Endometrium (tissue), 2 donors: ENCODE results near the gene LAMTOR4.

Source experiments
- FAIRE-seq: peaks from 2 replicates; lab custom pipeline; 2012; peaks lifted over from hg19 to GRCh38; lab: Jason Lieb, UNC
- donor health status: control.
- donor health status: control.

Gene LAMTOR4

DNA sequence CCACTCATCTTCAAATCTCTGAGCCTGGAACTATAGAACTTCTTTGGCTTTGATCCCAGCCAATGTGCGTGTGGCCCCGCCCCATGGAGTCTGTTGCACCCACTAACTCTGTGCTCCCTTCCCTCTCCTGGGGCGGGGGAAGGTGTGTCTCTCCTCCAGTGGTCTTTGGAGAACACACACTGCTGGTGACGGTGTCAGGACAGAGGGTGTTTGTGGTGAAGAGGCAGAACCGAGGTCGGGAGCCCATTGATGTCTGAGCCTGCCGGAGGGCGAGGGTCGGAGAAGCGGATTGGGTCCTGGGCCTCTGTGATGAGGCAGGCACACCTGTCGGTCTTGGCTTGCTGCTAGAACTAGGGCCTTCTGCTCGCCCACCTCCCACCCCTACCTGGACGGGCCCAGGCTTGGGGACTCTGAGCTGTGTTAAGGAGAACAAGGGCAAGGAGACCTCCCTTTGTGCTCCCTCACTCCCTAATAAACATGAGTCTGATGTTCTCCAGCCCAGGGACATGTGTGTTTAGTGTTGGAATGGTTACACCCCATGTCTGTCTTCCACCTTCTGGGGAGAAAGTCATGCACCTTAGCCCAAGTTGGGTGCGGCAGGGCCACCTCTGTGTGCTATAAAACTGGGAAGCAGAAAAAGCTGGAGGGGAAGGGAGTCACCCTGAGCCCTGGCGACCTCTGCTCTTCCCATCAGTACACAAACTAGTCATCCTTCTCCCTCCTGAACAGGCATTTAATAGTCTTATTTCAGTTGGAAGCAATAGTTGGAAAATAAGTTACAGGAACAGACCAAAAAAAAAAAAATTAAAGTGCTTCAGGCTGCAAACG is 5.2 kb downstream of the LAMTOR4 start:
- FAIRE-seq = no peak

GRCh38 chr7:100154651-100155491 is 6.2 kb downstream of the LAMTOR4 start:
- no peak for FAIRE-seq

DNA sequence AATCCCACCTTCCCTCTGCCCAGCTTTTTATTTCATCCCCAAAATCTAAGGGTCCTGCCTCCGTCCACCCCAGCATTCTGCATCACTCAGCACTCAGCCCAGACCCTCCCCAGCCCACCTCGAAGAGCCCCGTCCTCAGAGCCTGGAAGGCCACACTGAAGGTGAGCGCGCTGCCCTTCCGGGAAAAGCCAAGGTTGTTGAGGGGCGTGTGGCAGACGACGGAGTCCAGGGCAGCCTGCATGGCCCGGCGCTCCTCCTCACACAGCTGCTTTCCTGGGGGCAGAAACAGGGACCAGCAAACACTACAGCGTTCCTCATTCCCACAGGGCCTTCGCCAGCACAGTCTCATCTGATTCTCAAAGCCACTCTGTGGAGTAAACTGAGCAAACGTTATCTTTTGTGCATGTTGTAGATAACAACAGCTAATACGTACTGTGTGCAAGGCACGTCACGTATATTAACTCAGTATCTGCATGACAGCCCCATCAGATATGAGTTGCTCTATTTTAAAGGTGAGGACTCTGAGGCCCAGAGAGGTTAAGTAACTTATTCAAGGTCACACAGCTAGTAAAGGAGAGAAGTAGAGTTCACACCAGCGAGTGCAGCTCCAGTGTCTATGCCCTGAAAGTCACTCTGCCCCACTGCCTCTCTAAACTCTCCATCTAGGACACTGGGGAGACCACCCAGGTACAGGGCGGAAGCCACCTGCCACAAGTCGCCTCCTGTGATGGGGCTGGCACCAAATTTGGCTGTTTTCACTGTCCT is 7.0 kb downstream of the LAMTOR4 start:
- no peak for FAIRE-seq

DNA sequence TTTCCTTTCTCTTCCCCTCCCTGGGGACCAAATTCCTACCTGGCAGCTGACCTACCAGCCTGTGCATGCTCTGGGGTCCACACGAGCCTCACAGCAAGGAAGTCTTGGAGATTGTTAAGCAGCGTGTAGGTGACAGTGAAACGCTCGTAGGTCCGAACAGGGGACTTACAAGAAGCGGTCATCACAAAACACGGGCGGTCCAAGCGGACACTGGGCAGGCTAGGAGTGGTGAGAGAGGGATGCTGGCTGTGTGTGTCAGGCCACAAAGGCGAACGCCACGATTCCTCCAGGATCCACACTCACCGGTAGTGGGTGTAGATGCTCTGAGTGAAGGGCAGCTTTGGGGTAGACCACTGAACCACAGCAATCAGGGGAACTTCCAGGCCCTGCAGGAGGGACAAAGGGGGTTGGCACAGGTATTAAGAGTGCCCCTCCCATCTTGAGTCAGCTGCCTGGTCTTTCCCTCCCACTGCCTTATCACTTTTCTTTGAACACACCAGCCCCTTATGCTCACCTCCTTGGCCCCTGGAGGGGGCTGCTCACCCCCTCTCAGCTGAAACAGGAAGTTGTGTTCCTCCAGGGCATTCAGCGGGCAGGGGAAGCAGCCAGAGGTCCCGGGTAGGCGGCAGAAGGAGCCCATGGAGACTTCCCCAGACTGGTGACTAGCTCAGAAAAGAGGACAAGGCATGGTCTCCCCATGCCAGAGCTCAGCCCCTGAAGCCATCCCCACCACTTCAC is 7.8 kb downstream of the LAMTOR4 start:
- FAIRE-seq = no peak

DNA sequence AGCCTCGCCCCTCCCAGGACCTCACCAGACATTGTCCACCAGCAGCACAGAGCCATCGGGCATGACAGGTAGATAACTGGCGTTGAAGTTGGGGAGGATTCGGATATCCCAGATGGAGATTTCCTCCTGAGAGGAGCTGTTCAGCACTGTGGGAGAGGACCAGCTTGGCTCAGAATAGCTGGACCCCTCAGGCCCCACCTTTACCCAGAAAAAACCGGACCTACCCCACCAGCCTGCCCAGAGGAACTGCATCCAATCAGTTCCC is 8.3 kb downstream of the LAMTOR4 start:
- no peak for FAIRE-seq

- no peak for FAIRE-seq
Observed at GRCh38 chr7:100157334-100158228, 8.9 kb downstream of the LAMTOR4 start.

GRCh38 chr7:100158229-100159098 is 9.7 kb downstream of the LAMTOR4 start, which contains the start of gene TRAPPC14:
TRAPPC14 (minus strand) TSS chr7:100158723; CDS start chr7:100158499, 224 bp downstream.
- no peak for FAIRE-seq

GRCh38 chr7:100159099-100159623 is 10.4 kb downstream of the LAMTOR4 start:
- FAIRE-seq = no peak

DNA sequence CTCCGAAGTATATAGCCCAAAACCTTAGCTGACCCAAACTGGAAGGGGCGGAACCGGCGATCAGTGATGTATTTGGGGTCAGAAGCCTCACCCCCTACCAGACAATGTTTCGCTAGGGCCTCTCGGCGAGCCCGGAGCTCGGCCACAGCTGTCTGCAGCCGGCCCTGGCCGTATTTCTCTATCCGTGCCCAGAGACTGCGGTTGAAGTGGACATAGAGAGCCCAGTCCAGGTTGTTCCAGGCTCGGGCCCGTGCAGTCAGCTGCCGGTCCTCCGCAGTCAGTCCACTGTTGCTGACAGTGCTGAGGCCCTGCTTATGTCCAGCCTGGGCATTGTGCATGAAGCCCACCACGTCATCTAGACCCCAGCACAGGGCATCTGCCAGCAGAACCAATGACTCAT is 11.3 kb downstream of the LAMTOR4 start:
- no peak for FAIRE-seq

DNA sequence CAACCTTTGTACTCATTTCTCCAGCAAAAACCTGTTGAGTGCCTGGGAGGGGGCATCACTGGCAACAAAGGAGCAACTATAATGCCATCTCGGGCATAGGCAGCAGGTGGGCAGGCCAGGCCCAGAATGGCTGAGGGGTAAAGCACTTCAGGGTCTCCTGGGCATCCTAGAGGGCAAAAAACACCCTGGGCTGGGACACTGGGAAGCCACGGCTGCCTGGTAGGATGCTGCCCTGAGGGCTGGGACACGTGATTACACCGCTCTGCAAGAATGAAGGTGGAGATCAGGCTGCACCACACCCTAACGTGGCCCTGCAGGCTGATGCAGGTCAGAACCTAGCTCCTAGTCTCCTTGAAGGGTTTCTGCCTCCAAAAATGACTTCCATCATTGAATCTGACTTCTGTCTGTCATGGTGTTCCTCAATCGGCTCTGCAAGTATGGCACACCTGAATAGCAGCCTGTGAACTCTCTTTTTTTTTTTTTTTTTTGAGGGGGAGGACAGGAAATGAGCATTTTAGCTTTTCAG is 14.4 kb downstream of the LAMTOR4 start:
- FAIRE-seq = no peak

- FAIRE-seq = no peak
Observed at GRCh38 chr7:100163871-100164270, 15.2 kb downstream of the LAMTOR4 start.

DNA sequence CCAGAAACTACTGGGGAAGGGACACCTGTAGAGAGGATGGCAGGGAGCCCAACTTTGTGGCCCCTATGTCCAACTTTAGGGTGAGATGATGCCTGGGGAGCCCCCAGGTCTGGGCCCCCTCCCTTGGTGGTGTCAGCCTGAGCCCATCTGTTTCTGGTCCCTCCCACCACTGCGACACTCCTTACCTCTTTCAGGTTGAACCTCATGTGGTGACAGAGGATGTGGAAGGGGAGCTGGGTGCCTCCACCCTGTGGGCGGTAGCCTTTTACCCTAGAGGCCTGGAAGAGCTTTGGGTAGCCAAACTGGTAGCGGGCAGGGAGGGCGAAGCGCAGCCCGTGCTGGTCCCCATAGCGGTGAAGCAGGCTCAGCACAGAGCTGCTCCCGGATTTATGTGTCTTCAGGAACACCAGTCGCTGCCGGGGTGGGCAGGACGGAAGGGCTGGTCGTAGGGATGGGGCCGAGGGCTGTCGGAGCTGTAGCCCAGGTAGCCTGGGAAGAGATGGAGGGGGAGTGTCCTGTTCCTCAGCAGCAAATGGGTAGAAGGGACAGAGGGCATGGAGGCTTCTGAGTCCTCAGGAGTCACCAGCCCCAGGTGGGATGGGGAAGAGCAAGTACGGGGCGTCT is 17.7 kb downstream of the LAMTOR4 start:
- FAIRE-seq = no peak

DNA sequence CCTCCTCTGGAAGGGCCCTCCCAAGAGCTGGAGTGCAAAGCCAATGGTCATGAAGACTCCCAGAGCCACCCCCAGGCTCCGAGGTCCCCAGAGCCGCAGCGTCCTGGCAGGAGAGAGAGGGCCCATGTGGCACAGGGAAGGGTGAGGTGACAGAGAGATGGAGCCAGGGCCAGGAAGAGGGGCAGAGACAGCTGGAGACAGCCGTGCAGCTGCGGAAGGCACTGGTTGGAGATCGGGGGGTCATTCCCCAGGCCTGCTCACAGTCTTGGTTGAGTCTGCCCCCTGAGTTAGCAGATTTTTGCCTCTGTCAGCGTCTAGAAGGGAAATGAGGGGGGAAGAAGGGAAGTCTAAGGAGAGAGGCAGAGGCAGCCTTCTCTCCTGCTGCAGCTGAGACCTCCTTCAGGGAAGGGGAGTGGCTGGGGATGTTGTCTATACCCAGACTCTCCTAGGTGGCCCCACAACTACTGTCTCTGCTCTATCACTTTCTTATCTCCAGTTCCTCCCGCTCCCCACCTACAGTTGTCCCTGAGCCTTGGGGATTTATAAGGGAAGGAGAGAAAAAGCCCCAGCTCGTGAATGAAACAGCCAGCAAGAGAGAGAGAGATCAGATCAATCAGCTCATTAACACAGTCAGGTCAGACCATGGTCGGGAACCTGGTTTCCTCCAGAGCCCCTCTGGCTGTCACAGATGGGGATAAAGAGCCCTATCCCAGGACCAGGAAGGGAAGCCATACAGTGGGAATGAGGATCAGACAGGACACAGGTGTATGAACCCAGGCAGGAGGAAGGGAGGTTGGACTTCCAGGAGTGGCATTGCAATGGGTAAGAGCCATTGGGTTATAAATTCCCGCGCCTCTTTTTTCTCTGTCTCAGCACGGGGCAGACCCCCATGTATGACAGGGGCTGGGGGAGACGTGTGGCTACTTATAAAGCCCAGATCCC is 18.5 kb downstream of the LAMTOR4 start:
- no peak for FAIRE-seq

DNA sequence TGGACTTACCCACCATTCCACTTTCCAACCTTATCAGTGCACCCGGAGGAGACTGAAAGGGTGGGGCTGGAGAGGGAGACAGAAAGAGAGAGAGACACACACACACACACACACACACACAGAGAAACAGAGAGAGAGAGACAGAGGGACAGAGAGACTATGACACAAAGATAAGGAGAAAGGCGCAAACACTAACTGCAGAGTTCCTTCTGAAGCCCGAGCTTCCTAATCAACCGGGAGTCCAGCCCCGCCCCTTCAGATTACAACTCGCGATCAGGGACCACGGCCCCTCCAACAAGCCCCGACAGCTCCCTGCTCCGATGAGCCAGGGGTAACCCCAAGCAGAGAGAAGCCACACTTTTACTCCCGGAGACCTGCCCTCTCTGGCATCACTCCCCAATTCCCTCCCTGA is 19.2 kb downstream of the LAMTOR4 start:
- no peak for FAIRE-seq

- no peak for FAIRE-seq
Observed at GRCh38 chr7:100169147-100169850, 20.6 kb downstream of the LAMTOR4 start.

DNA sequence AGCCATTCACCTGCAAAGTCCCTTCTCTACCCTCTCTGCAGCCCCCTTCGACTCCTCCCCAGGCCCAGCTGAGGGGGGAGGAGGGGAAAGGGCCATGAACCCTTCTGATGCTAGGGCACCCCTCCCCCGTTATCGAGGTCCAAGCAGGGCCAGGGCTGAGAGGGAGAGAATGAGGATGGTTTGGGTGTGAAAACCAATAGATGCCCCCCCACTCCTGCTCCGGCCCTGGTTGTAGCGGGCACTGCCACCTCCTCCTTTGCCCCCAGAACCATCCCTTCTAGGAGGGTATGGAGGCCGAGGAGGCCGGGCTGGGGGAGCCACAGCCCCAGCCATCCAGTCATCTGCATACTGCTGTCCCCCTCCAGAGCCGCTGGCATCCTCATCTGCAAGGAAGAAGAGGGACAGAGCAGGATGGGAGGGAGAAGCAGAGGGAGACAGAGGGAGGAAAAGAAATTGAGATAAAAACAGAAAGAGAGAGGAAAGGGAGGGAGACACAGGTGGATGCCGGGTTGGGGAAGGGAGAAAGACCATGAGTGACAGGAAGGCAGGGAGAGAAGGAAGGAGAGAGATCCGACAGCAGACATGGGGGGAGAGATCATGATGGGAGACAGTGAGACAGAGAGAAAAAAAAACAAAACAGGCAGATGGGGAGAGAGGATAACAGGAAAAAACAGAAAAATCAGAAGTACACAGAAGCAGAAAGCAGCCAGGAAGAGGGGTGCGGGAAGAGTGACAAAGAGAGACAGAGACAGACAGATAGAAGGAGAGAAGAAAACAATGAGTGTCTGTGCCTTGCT is 21.6 kb downstream of the LAMTOR4 start:
- no peak for FAIRE-seq
